HL-60 (cell line): ENCODE data around the gene CADM1.

Experiments used
- DNase-seq, 2 experiments: peaks; one replicate each; pipeline ENCODE4 v3.0.0-alpha.2; 2010 to 2020; ENCODE audit warnings: low read depth in 1 of 2, low spot score in 1 of 2
- H3K27ac ChIP-seq: fragments of 250-450 bp; sonication (Bioruptor Pico); replicated peaks from 2 replicates; pipeline ENCODE4 v1.5.1; 2020; ENCODE audit warnings: mild to moderate bottlenecking, moderate library complexity
- H3K27me3 ChIP-seq: fragments of 250-450 bp; sonication (Bioruptor Pico); 2 replicates; pipeline ENCODE4 v1.5.1; 2021; ENCODE audit warnings: mild to moderate bottlenecking, moderate library complexity; ENCODE audit not compliant: insufficient read depth, poor library complexity, severe bottlenecking
- H3K4me3 ChIP-seq: replicated peaks from 2 replicates; pipeline ENCODE4 v1.5.1; 2011; ENCODE audit warnings: mild to moderate bottlenecking, control low read depth, low read length; ENCODE audit not compliant: insufficient read depth
- CTCF ChIP-seq: IDR thresholded peaks from one replicate; pipeline ENCODE4 v1.5.1; 2011; ENCODE audit warnings: low read length, control low read depth, inconsistent platforms; ENCODE audit not compliant: insufficient read depth
- GABPA ChIP-seq: IDR thresholded peaks from 2 replicates; pipeline ENCODE4 v1.6.1; 2012; ENCODE audit warnings: low read depth
- POLR2AphosphoS5 ChIP-seq: IDR thresholded peaks from 2 replicates; pipeline ENCODE4 v1.6.1; 2012; ENCODE audit warnings: low read depth
- REST ChIP-seq: IDR thresholded peaks from 2 replicates; pipeline ENCODE4 v1.6.1; 2012; ENCODE audit warnings: low read depth; ENCODE audit not compliant: insufficient replicate concordance
- SPI1 ChIP-seq: IDR thresholded peaks from 2 replicates; pipeline ENCODE4 v1.6.1; 2012; ENCODE audit warnings: low read depth, mild to moderate bottlenecking, borderline replicate concordance

The CADM1 gene

GRCh38 chr11:115148691-115149090, 355.5 kb downstream of the CADM1 start:
- no peak for DNase-seq
- no peak overlapping the region for H3K27ac ChIP-seq
- H3K27me3 ChIP-seq, result no peaks in the 10 kb centered on the region
- H3K4me3 ChIP-seq, result no peak overlapping the region
- TF ChIP-seq POLR2AphosphoS5 (no peak), GABPA (no peak), REST (no peak), SPI1 (no peak), CTCF (no peak)

- Histone ChIP-seq H3K4me3 (no peak overlapping the region), H3K27me3 (no peaks in the 10 kb centered on the region), H3K27ac (no peak overlapping the region)
- DNase-seq, result no peak
- TF ChIP-seq CTCF (no peak), REST (no peak)
These were observed 356.1 kb downstream of the CADM1 start for GRCh38 chr11:115148101-115148500.

GRCh38 chr11:115147243-115147807, 356.9 kb downstream of the CADM1 start:
- Histone ChIP-seq H3K27me3 (no peaks in the 10 kb centered on the region), H3K4me3 (no peak overlapping the region), H3K27ac (no peak overlapping the region)
- DNase-seq, result no peak
- TF ChIP-seq POLR2AphosphoS5, result no peak
- no peak for TF ChIP-seq GABPA
- TF ChIP-seq REST, result no peak
- TF ChIP-seq CTCF, result no peak
- TF ChIP-seq SPI1, result no peak
